GM12865 (cell line): ENCODE data around the gene SRPRB.

Experiments used
- DNase-seq: peaks from one replicate; pipeline ENCODE4 v3.0.0; 2010; ENCODE audit warnings: low read depth
- H3K4me3 ChIP-seq: 2 replicates; pipeline ENCODE4 v1.5.1; 2011; ENCODE audit warnings: mild to moderate bottlenecking, low read depth, low read length, control low read depth
- CTCF ChIP-seq: IDR thresholded peaks from 2 replicates; pipeline ENCODE4 v1.5.1; 2011; ENCODE audit warnings: low read length, control low read depth, low read depth, inconsistent platforms; ENCODE audit not compliant: insufficient read depth; ENCODE audit errors: missing control alignments

The SRPRB gene

GRCh38 chr3:133859381-133860234 is 54.0 kb downstream of the SRPRB start:
- H3K4me3 ChIP-seq, result no peak overlapping the region
- no peak for DNase-seq
- TF ChIP-seq CTCF, result no peak

GRCh38 chr3:133860519-133860918 is 54.9 kb downstream of the SRPRB start:
- no peak for TF ChIP-seq CTCF
- DNase-seq, result no peak
- no peak overlapping the region for H3K4me3 ChIP-seq

GRCh38 chr3:133862161-133862560 is 56.5 kb downstream of the SRPRB start:
- H3K4me3 ChIP-seq, result no peak overlapping the region
- no peak for TF ChIP-seq CTCF
- no peak for DNase-seq

- TF ChIP-seq CTCF, result no peak
- H3K4me3 ChIP-seq, result no peak overlapping the region
- DNase-seq, result no peak
Measured at GRCh38 chr3:133863911-133864310, 58.3 kb downstream of the SRPRB start.

GRCh38 chr3:133864616-133865015 is 59.0 kb downstream of the SRPRB start:
- no peak overlapping the region for H3K4me3 ChIP-seq
- TF ChIP-seq CTCF, result no peak
- no peak for DNase-seq

GRCh38 chr3:133865136-133865855 is 59.7 kb downstream of the SRPRB start:
- H3K4me3 ChIP-seq, result no peak overlapping the region
- no peak for TF ChIP-seq CTCF
- no peak for DNase-seq

- H3K4me3 ChIP-seq, result no peak overlapping the region
- DNase-seq, result no peak
- TF ChIP-seq CTCF, result no peak
Measured at GRCh38 chr3:133866141-133866540, 60.5 kb downstream of the SRPRB start.
